PC-3 (cell line): ENCODE results near the gene VPS37C. TPM values are rescaled to one million over a fixed set of nuclear protein-coding genes. Genes with fewer than 3 reads are reported as not detected.

Experiments used
- ATAC-seq: fragments of 200-7000 bp; cut with Tn5 transposase; 2 replicates; pipeline ENCODE4 v1.9.1; 2020; ENCODE audit warnings: mild to moderate bottlenecking, moderate library complexity
- BruUV-seq: library from RNA; stranded (reverse); fragments of 400-500 nt; replicated peaks from 2 replicates; lab custom pipeline; 2021; lab: Mats Ljungman, UMichigan
- CTCF ChIA-PET: fragments of 300-600 bp; sonication (Branson Sonifier 250); formaldehyde crosslinking; loops from one replicate; lab custom pipeline; 2022; ENCODE audit warnings: antibody characterized with exemption; lab: Charles Lee
- POLR2A ChIA-PET: fragments of 300-600 bp; sonication (Branson Sonifier 250); formaldehyde crosslinking; loops from one replicate; lab custom pipeline; 2022; ENCODE audit warnings: antibody characterized with exemption; ENCODE audit not compliant: unreplicated experiment; lab: Charles Lee
- DNase-seq: peaks from one replicate; pipeline ENCODE4 v3.0.0-alpha.2; 2015
- H2AFZ ChIP-seq: fragments of 300-600 bp; sonication (generic); 2 replicates; pipeline ENCODE4 v1.6.0; 2016; ENCODE audit warnings: antibody characterized with exemption, low read length
- H3F3A ChIP-seq: fragments of 300-600 bp; sonication (generic); one replicate; pipeline ENCODE4 v1.6.0; 2017; ENCODE audit warnings: antibody characterized with exemption, low read length, control low read depth, mild to moderate bottlenecking; ENCODE audit not compliant: unreplicated experiment
- H3K27ac ChIP-seq: fragments of 300-600 bp; sonication (generic); 2 replicates; pipeline ENCODE4 v1.5.1; 2016; ENCODE audit warnings: mild to moderate bottlenecking, low read length
- H3K27me3 ChIP-seq: fragments of 300-600 bp; sonication (generic); 2 replicates; pipeline ENCODE4 v1.6.1; 2016; ENCODE audit warnings: low read length, mixed read lengths
- H3K36me3 ChIP-seq: fragments of 300-600 bp; sonication (generic); 2 replicates; pipeline ENCODE4 v1.6.1; 2016; ENCODE audit warnings: low read depth, mixed run types, low read length, mixed read lengths
- H3K4me1 ChIP-seq: fragments of 300-600 bp; sonication (generic); 2 replicates; pipeline ENCODE4 v1.5.1; 2016; ENCODE audit warnings: low read length; ENCODE audit not compliant: insufficient read depth
- H3K4me2 ChIP-seq: fragments of 300-600 bp; sonication (generic); 2 replicates; pipeline ENCODE4 v1.6.0; 2016; ENCODE audit warnings: low read length
- H3K4me3 ChIP-seq: fragments of 300-600 bp; sonication (generic); 2 replicates; pipeline ENCODE4 v1.5.1; 2016; ENCODE audit warnings: mild to moderate bottlenecking, low read length, mixed read lengths
- H3K79me2 ChIP-seq: fragments of 300-600 bp; sonication (generic); 2 replicates; pipeline ENCODE4 v1.6.1; 2017; ENCODE audit warnings: low read length, mixed read lengths
- H3K9ac ChIP-seq: fragments of 300-600 bp; sonication (generic); 2 replicates; pipeline ENCODE4 v1.6.0; 2016; ENCODE audit warnings: mild to moderate bottlenecking, low read length
- H3K9me2 ChIP-seq: fragments of 300-600 bp; sonication (generic); replicated peaks from 2 replicates; pipeline ENCODE4 v1.6.1; 2016; ENCODE audit warnings: mixed run types, low read length, mixed read lengths
- H3K9me3 ChIP-seq: fragments of 300-600 bp; sonication (generic); 2 replicates; pipeline ENCODE4 v1.6.1; 2016; ENCODE audit warnings: low read length, mixed read lengths
- H4K20me1 ChIP-seq: fragments of 300-600 bp; sonication (generic); 2 replicates; pipeline ENCODE4 v1.6.1; 2016; ENCODE audit warnings: low read length, mixed read lengths
- CTCF ChIP-seq: fragments of 300-600 bp; sonication (generic); conservative IDR thresholded peaks from 2 replicates; pipeline ENCODE4 v1.5.1; 2017; ENCODE audit warnings: antibody characterized with exemption, low read depth, mild to moderate bottlenecking, low read length
- EZH2 ChIP-seq: fragments of 300-600 bp; sonication (generic); IDR thresholded peaks from one replicate; pipeline ENCODE4 v1.6.1; 2017; ENCODE audit warnings: antibody characterized with exemption, mild to moderate bottlenecking, low read length; ENCODE audit not compliant: unreplicated experiment
- EZH2phosphoT487 ChIP-seq: fragments of 300-600 bp; sonication (generic); IDR thresholded peaks from 2 replicates; pipeline ENCODE4 v1.6.1; 2018; ENCODE audit warnings: mild to moderate bottlenecking, antibody characterized with exemption, low read length, borderline replicate concordance
- intact Hi-C: fragments of 100-400 bp; cut with micrococcal nuclease; formaldehyde crosslinking; loops from 2 replicates; pipeline ENCODE4 v1.9.0; 2023
- total RNA-seq: library from RNA; depleted of rRNA; stranded (reverse); fragments of >200 nt; gene quantifications from 2 replicates; pipeline ENCODE4 v1.2.3, GENCODE V29; 2014

Gene VPS37C
- total RNA-seq, 1 experiment from 2014 or later = 28.9 TPM

- DNase-seq (no peak), ATAC-seq (no peak)
- ChIA-PET POLR2A (no interaction called here), CTCF (no interaction called here)
- Histone ChIP-seq H3F3A (no peaks in the 10 kb centered on the region), H3K4me1 (peaks cover 17% of the 10 kb centered on the region), H2AFZ (no peak overlapping the region), H3K27me3 (no peaks in the 10 kb centered on the region), H3K27ac (no peak overlapping the region), H3K9ac (no peak overlapping the region), H3K79me2 (peaks cover 12% of the 10 kb centered on the region), H3K4me3 (no peak overlapping the region), H3K4me2 (no peak overlapping the region), H3K9me3 (no peaks in the 10 kb centered on the region), H3K9me2 (no peaks in the 10 kb centered on the region), H4K20me1 (no peaks in the 10 kb centered on the region), H3K36me3 (no peaks in the 10 kb centered on the region)
- BruUV-seq = no TSS peak
- TF ChIP-seq EZH2phosphoT487 (no peak), EZH2 (no peak), CTCF (no peak)
- intact Hi-C loops = no loop called here
Measured at GRCh38 chr11:61164606-61165424, 3.6 kb upstream of the VPS37C start.

GRCh38 chr11:61163714-61164605 is 2.7 kb upstream of the VPS37C start:
- TF ChIP-seq EZH2phosphoT487 (no peak), EZH2 (no peak), CTCF (no peak)
- no peak overlapping the region for H3K4me2 ChIP-seq
- H3F3A ChIP-seq = peaks cover 3% of the 10 kb centered on the region
- H4K20me1 ChIP-seq = no peaks in the 10 kb centered on the region
- no peak overlapping the region for H3K4me3 ChIP-seq
- ATAC-seq = no peak
- ChIA-PET CTCF (no interaction called here), POLR2A (no interaction called here)
- H3K27me3 ChIP-seq = no peaks in the 10 kb centered on the region
- intact Hi-C loops = no loop called here
- H3K79me2 ChIP-seq = peaks cover 16% of the 10 kb centered on the region
- H3K9ac ChIP-seq = no peak overlapping the region
- no TSS peak for BruUV-seq
- no peaks in the 10 kb centered on the region for H3K36me3 ChIP-seq
- H3K4me1 ChIP-seq = peaks cover 23% of the 10 kb centered on the region
- H3K27ac ChIP-seq = no peak overlapping the region
- no peaks in the 10 kb centered on the region for H3K9me2 ChIP-seq
- H2AFZ ChIP-seq = no peak overlapping the region
- no peaks in the 10 kb centered on the region for H3K9me3 ChIP-seq
- no peak for DNase-seq
